Endothelial cell of umbilical vein (primary cell): Measurements from ENCODE around the gene MYORG. TPM values are rescaled to one million over a fixed set of nuclear protein-coding genes. Genes with fewer than 3 reads are reported as not detected.

Source experiments
- BruUV-seq: library from RNA; stranded (reverse); fragments of 400-500 nt; replicated peaks from 2 replicates; lab custom pipeline; 2021; lab: Mats Ljungman, UMichigan
- CTCF ChIA-PET: fragments of 300-600, 350-600 bp; sonication (Branson Sonifier 250); formaldehyde crosslinking; loops from one replicate; lab custom pipeline; 2021; ENCODE audit warnings: antibody characterized with exemption, inconsistent platforms; lab: Charles Lee
- POLR2A ChIA-PET: fragments of 300-600, 350-600 bp; sonication (Branson Sonifier 250); formaldehyde crosslinking; loops from one replicate; lab custom pipeline; 2021; ENCODE audit warnings: antibody characterized with exemption, inconsistent platforms; lab: Charles Lee
- DNase-seq: peaks from one replicate; pipeline ENCODE4 v3.0.0-alpha.2; 2011; ENCODE audit warnings: low read depth, low spot score
- FAIRE-seq: peaks from 2 replicates; lab custom pipeline; 2011; peaks lifted over from hg19 to GRCh38; lab: Jason Lieb, UNC
- H2AFZ ChIP-seq: 2 replicates; pipeline ENCODE4 v1.6.0; 2012; ENCODE audit warnings: low read depth, low read length, control low read depth, inconsistent platforms
- H3K27ac ChIP-seq: 2 replicates; pipeline ENCODE4 v1.5.1; 2011; ENCODE audit warnings: low read depth, mild to moderate bottlenecking, control low read depth, low read length, moderate library complexity; ENCODE audit not compliant: insufficient read depth
- H3K27me3 ChIP-seq, 2 experiments: 2 replicates each; pipeline versions ENCODE4 v1.6.0 to v1.6.1; 2011; ENCODE audit warnings: low read length in 2 of 2, mixed read lengths in 1 of 2; ENCODE audit not compliant: control insufficient read depth in 2 of 2, insufficient read depth in 2 of 2
- H3K36me3 ChIP-seq, 2 experiments: 2 replicates in 1 of 2; 3 replicates in 1 of 2; pipeline ENCODE4 v1.5.1; 2011; ENCODE audit warnings: low read length in 2 of 2, mild to moderate bottlenecking in 1 of 2, moderate library complexity in 1 of 2; ENCODE audit not compliant: control insufficient read depth in 2 of 2, insufficient read depth in 2 of 2; ENCODE audit errors: extremely low read depth in 1 of 2
- H3K4me1 ChIP-seq: 3 replicates; pipeline ENCODE4 v1.5.1; 2011; ENCODE audit warnings: mild to moderate bottlenecking, low read length; ENCODE audit not compliant: control insufficient read depth, insufficient read depth; ENCODE audit errors: extremely low read depth
- H3K4me2 ChIP-seq: 2 replicates; pipeline ENCODE4 v1.6.1; 2011; ENCODE audit warnings: low read length, control low read depth, mixed read lengths; ENCODE audit not compliant: insufficient read depth
- H3K4me3 ChIP-seq, 3 experiments: fragments of 200-600 bp in 1 of 3; sonication (generic), shearing (Covaris generic) in 1 of 3; replicated peaks in 1 of 3; 2 replicates each; pipeline ENCODE4 v1.5.1; 2011 to 2016; ENCODE audit warnings: control low read depth in 3 of 3, low read length in 3 of 3, mild to moderate bottlenecking in 2 of 3, inconsistent platforms in 1 of 3, low read depth in 1 of 3, moderate library complexity in 1 of 3; ENCODE audit not compliant: insufficient read depth in 1 of 3
- H3K79me2 ChIP-seq: 2 replicates; pipeline ENCODE4 v1.6.0; 2012; ENCODE audit warnings: low read length, inconsistent platforms; ENCODE audit not compliant: control insufficient read depth, insufficient read depth
- H3K9ac ChIP-seq: replicated peaks from 2 replicates; pipeline ENCODE3; 2011; ENCODE audit warnings: low read length, control low read depth; ENCODE audit not compliant: insufficient read depth; ENCODE audit errors: extremely low read depth
- H3K9me1 ChIP-seq: replicated peaks from 3 replicates; pipeline ENCODE4 v1.6.0; 2011; ENCODE audit warnings: mild to moderate bottlenecking, low read length; ENCODE audit not compliant: control insufficient read depth, insufficient read depth; ENCODE audit errors: extremely low read depth
- H3K9me3 ChIP-seq: replicated peaks from 2 replicates; pipeline ENCODE4 v1.5.1; 2012; ENCODE audit warnings: low read length, inconsistent platforms; ENCODE audit not compliant: control insufficient read depth, insufficient read depth
- H4K20me1 ChIP-seq: replicated peaks from 2 replicates; pipeline ENCODE3; 2011; ENCODE audit warnings: mild to moderate bottlenecking, low read length; ENCODE audit not compliant: control insufficient read depth, insufficient read depth; ENCODE audit errors: extremely low read depth
- CTCF ChIP-seq, 2 donors: IDR thresholded peaks; 1 replicate in 1 of 2; 2 replicates in 1 of 2; pipeline ENCODE4 v1.5.1; 2011; ENCODE audit warnings: low read length in 2 of 2, mild to moderate bottlenecking in 2 of 2, moderate library complexity in 2 of 2, control low read depth in 1 of 2, inconsistent platforms in 1 of 2, low read depth in 1 of 2; ENCODE audit not compliant: insufficient read depth in 1 of 2; ENCODE audit errors: extremely low read depth in 1 of 2
- EZH2 ChIP-seq: IDR thresholded peaks from 2 replicates; pipeline ENCODE4 v1.6.1; 2012; ENCODE audit warnings: borderline replicate concordance, low read depth, mild to moderate bottlenecking, moderate library complexity, low read length, inconsistent platforms; ENCODE audit not compliant: severe bottlenecking
- FOS ChIP-seq: IDR thresholded peaks from 2 replicates; pipeline ENCODE4 v1.6.1; 2011; ENCODE audit warnings: mild to moderate bottlenecking, low read length, moderate library complexity, borderline replicate concordance; ENCODE audit not compliant: insufficient read depth
- GATA2 ChIP-seq: IDR thresholded peaks from 2 replicates; pipeline ENCODE4 v1.7.0; 2011; ENCODE audit warnings: low read depth, mild to moderate bottlenecking, moderate library complexity, mixed read lengths, low read length; ENCODE audit not compliant: insufficient read length, insufficient read depth
- JUN ChIP-seq: IDR thresholded peaks from 2 replicates; pipeline ENCODE4 v1.6.1; 2011; ENCODE audit warnings: borderline replicate concordance, low read depth; ENCODE audit not compliant: insufficient read length, insufficient read depth
- MYC ChIP-seq: IDR thresholded peaks from one replicate; pipeline ENCODE4 v1.6.1; 2011; ENCODE audit warnings: mild to moderate bottlenecking, low read depth, low read length
- POLR2A ChIP-seq: IDR thresholded peaks from 2 replicates; pipeline ENCODE4 v1.6.1; 2012; ENCODE audit warnings: low read depth, mild to moderate bottlenecking, control low read depth, low read length
- POLR2AphosphoS5 ChIP-seq: IDR thresholded peaks from 2 replicates; pipeline ENCODE4 v1.6.1; 2012; ENCODE audit warnings: low read depth, mild to moderate bottlenecking, control low read depth, low read length, moderate library complexity; ENCODE audit not compliant: insufficient read depth
- dilution Hi-C: fragments of 300-500 bp; cut with MboI; formaldehyde crosslinking; loops from one replicate; pipeline ENCODE4 v1.15.0; 2019; ENCODE audit warnings: low sequenced_read_pairs; ENCODE audit not compliant: extremely low pct_ligation_motif_present
- intact Hi-C: fragments of 100-400 bp; cut with micrococcal nuclease; formaldehyde crosslinking; loops from one replicate; pipeline ENCODE4 v1.10.0; 2022
- polyA plus RNA-seq, 4 experiments: library from polyadenylated mRNA; depleted of rRNA in 3 of 4; stranded (reverse) in 3 of 4; unstranded in 1 of 4; fragments of >200 nt; gene quantifications; 2 replicates each; pipeline versions ENCODE4 v1.2.1 to v1.2.3, GENCODE V29; 2011 to 2012; ENCODE audit warnings: missing spikeins in 1 of 4
- total RNA-seq: library from RNA; stranded (reverse); gene quantifications from 2 replicates; pipeline ENCODE4 v1.2.3, GENCODE V29; 2021
- TF ChIP-seq, protein P1 (sequence below): IDR thresholded peaks from 2 replicates; pipeline ENCODE4 v1.6.1; 2011; ENCODE audit not compliant: insufficient read depth, insufficient read length

MYORG gene
- total and polyA plus RNA-seq, 2 donors (not counting 3 experiments of a cell fraction or from before 2014, with no cell fraction given): 2.8 to 7.0 TPM

DNA sequence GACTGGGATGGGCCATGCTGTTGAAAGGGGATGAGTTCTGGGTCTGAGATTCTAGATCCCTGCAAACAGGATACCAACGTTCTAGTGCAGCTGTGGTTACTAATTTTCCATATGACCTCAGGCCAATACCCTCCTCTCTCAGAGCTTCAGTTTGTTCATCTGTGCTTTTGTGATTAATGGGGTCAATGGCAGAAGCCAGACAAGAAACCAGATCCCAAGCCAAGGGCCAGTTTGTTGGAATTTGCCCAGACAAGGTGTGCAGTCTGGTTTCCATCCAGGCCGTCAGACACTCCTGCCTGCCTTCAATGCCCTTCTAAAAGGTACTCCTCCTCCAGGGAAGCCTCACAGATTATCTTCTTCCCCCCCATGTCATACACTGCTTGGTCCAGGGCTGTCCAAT lies 11.4 kb downstream of the MYORG start:
- H3K9me1 ChIP-seq: no peaks in the 10 kb centered on the region
- peaks cover 13% of the 10 kb centered on the region for H3K4me1 ChIP-seq
- H2AFZ ChIP-seq: no peak overlapping the region
- dilution Hi-C loops: no loop called here
- H3K4me3 ChIP-seq: no peak overlapping the region
- TF ChIP-seq EZH2 (no peak), CTCF (IDR thresholded peaks at IDR 0.05; ENCODE audit: extremely low read depth in 1 of 2, insufficient read depth in 1 of 2, low read depth in 1 of 2, low read length in 2 of 2) (no peak), FOS (no peak), MYC (no peak), POLR2A (no peak), GATA2 (no peak), JUN (no peak), POLR2AphosphoS5 (no peak)
- TF ChIP-seq, protein P1, sequence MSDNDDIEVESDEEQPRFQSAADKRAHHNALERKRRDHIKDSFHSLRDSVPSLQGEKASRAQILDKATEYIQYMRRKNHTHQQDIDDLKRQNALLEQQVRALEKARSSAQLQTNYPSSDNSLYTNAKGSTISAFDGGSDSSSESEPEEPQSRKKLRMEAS: no peak
- H3K9me3 ChIP-seq: no peaks in the 10 kb centered on the region
- no peak overlapping the region for H3K9ac ChIP-seq
- no peaks in the 10 kb centered on the region for H3K27me3 ChIP-seq
- FAIRE-seq: no peak
- H3K4me2 ChIP-seq: no peak overlapping the region
- H3K79me2 ChIP-seq: no peaks in the 10 kb centered on the region
- no peaks in the 10 kb centered on the region for H3K36me3 ChIP-seq
- BruUV-seq: no TSS peak
- DNase-seq: no peak
- ChIA-PET POLR2A (no interaction called here), CTCF (interaction anchor here (0.7 kb wide), 1 partner anchor 11 kb away, joined by 3 read pairs; no protein-coding TSS in a partner anchor)
- intact Hi-C loops: no loop called here
- no peak overlapping the region for H3K27ac ChIP-seq
- no peaks in the 10 kb centered on the region for H4K20me1 ChIP-seq
